GM06990 (cell line): Measurements from ENCODE around the gene CCNF.
"Not testable (repeated sequence)": the region's sequence is repeated elsewhere in the genome, so short reads cannot be mapped to it uniquely, and the experiment has no call there.

ENCODE experiments used
- DNase-seq: peaks from one replicate; pipeline ENCODE4 v3.0.0-alpha.2; 2011; ENCODE audit not compliant: insufficient read length; ENCODE audit errors: extremely low read depth
- H3K27me3 ChIP-seq: replicated peaks from 2 replicates; pipeline ENCODE4 v1.6.0; 2011; ENCODE audit warnings: low read length; ENCODE audit not compliant: control insufficient read depth, insufficient read depth
- H3K36me3 ChIP-seq: 2 replicates; pipeline ENCODE4 v1.5.1; 2011; ENCODE audit warnings: low read length; ENCODE audit not compliant: control insufficient read depth, insufficient read depth
- H3K4me3 ChIP-seq: replicated peaks from 2 replicates; pipeline ENCODE4 v1.5.1; 2011; ENCODE audit warnings: low read depth, mild to moderate bottlenecking, control low read depth, low read length
- TF ChIP-seq, protein P1 (sequence below): IDR thresholded peaks from 2 replicates; pipeline ENCODE4 v1.5.1; 2011; ENCODE audit warnings: low read length, control low read depth, mild to moderate bottlenecking, inconsistent platforms; ENCODE audit not compliant: insufficient read depth, poor library complexity, severe bottlenecking

Gene CCNF

DNA sequence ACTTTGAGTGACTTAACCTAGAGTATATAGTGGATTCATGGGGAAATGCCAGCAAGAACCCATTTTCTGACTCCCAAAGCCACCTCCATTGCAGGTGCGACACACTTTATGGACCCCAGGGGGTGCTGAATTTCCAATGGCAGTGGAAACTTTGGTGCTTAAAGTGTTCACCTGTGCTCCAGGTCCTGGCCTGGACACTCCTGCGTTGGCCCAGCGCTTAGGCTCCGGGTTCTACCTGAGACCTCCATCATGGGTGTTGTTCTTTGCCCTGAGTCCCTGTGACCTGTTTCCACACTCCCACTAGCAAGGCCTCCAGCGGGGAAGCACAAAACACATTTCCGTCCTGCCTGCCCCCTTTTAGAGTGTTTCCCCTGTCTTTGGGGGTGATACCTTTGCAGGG lies 3.0 kb downstream of the CCNF start:
- Histone ChIP-seq H3K4me3 (no peak overlapping the region), H3K36me3 (peaks cover 21% of the 10 kb centered on the region), H3K27me3 (no peaks in the 10 kb centered on the region)
- TF ChIP-seq, protein P1, sequence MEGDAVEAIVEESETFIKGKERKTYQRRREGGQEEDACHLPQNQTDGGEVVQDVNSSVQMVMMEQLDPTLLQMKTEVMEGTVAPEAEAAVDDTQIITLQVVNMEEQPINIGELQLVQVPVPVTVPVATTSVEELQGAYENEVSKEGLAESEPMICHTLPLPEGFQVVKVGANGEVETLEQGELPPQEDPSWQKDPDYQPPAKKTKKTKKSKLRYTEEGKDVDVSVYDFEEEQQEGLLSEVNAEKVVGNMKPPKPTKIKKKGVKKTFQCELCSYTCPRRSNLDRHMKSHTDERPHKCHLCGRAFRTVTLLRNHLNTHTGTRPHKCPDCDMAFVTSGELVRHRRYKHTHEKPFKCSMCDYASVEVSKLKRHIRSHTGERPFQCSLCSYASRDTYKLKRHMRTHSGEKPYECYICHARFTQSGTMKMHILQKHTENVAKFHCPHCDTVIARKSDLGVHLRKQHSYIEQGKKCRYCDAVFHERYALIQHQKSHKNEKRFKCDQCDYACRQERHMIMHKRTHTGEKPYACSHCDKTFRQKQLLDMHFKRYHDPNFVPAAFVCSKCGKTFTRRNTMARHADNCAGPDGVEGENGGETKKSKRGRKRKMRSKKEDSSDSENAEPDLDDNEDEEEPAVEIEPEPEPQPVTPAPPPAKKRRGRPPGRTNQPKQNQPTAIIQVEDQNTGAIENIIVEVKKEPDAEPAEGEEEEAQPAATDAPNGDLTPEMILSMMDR = peak; percentile 3
- DNase-seq = no peak

DNA sequence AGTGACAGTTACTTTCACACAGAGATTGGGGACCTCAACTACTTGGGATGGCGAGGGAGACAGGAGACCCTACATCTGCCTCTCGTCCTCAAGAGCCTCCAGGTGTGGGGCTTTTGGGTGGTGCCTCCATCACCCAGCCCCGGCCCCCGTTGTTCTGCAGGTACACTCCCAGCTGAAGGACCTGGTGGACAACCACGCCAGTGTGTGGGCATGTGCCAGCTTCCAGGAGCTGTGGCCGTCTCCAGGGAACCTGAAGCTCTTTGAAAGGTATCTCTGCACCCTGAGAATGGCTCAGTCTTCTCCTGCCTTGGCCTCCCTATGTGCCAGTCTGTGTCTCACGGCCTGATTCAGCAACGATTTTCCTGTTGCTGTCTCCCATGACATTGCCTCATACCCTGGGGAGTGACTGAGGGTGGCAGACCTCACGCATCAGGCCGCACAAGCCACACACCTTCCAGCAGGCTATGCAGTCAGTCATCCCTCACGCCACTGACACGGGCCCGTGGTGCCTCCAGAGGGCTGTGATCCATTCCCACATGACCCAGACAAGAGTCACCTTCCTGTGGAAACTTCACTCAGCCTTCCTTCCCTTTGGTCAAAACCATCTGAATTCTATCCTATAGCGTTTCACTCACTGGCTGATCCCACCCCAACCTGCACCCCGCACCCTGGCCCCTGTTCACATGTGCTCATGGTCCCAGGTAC lies 3.7 kb downstream of the CCNF start:
- DNase-seq = no peak
- TF ChIP-seq, protein P1 = no peak
- H3K4me3 ChIP-seq = no peak overlapping the region
- no peaks in the 10 kb centered on the region for H3K27me3 ChIP-seq
- peaks cover 25% of the 10 kb centered on the region for H3K36me3 ChIP-seq

DNA sequence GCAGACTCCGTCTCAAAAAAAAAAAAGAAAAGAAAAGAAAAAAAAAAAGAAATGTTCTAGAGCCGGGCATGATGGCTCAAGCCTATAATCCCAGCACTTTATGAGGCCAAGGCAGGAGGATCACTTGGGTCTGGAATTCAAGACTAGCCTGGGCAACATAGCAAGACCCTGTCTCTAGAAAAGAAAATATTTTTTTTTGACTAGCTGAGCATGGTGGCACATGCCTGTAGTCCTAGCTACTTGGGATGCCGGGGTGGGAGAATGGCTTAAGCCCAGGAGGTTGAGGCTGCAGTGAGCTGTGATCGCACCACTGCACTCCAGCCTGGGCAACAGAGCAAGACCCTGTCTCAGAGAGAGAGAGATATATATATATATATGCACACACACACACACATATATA lies 6.0 kb downstream of the CCNF start:
- H3K36me3 ChIP-seq = peaks cover 34% of the 10 kb centered on the region
- H3K4me3 ChIP-seq, H3K27me3 ChIP-seq, DNase-seq: not testable (repeated sequence)

DNA sequence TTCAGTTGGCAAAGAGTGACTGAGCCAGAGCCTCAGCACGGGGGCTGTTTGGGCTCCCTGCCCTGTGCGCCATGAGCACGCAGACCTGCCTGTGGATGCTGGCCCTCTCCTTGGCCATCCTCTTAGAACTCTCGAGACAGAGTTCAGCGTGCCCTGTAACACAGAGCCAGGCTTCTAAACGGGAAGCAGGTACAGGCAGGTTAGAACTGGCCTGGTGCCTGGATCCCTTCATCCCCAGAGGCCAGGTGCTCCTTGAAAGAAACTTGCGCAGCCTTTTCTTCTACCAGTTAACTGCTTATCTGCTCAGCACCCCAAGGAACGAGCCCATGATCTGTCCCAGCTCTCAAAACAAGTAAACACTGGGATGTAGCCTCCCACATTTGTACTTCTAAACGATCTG lies 6.9 kb downstream of the CCNF start:
- H3K27me3 ChIP-seq = no peaks in the 10 kb centered on the region
- TF ChIP-seq, protein P1 = no peak
- H3K4me3 ChIP-seq = no peak overlapping the region
- H3K36me3 ChIP-seq = peaks cover 34% of the 10 kb centered on the region
- no peak for DNase-seq

DNA sequence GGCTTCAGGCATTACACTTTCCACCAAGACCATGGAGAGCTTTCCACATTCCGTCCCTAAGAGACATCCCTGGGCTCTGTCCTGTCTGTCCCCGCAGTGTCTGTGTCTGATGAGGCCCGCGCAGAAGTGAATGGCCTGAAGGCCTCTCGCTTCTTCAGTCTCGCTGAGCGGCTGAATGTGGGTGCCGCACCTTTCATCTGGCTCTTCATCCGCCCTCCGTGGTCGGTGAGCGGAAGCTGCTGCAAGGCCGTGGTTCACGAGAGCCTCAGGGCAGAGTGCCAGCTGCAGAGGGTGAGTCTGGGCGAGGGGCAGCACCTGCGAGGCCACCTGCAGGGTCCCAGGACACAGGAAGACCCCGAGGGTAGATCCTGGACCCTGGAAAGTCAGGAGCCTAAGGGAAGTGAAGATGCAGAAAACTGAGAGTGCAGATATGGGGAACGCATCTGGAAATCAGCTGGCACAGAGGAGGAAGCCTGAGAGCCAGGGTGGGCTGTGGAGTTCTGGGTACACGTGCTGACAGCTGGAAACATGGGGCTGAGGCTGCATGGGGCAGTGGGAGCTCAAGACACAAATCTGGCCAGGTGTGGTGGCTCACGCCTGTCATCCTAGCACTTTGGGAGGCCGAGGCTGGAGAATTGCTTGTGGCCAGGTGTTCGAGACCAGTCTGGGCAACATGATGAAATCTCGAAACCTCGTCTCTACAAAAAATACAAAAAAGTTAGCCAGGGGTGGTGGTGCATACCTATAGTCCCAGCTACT lies 8.0 kb downstream of the CCNF start:
- no peak for DNase-seq
- H3K36me3 ChIP-seq = peaks cover 36% of the 10 kb centered on the region
- no peak overlapping the region for H3K4me3 ChIP-seq
- no peaks in the 10 kb centered on the region for H3K27me3 ChIP-seq
- TF ChIP-seq, protein P1 = no peak

DNA sequence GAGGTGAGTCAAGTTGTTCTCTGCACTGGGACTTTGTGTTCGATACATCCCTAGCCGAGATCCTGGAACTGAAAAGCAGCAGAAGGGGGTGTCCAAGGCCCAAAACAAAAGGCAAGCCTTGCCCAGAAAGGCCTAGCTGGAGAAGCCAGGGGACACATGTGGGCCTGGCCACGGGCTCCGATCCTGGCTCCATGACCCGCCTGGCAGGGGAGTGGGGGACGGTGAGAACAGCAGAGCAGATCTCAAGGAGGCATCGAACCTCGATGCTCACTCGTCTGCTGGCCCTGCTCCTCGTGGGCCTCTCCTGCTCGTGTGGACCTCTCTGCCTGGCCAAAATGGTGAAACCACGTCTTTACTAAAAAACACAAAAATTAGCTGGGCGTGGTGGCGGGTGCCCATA lies 8.9 kb downstream of the CCNF start:
- TF ChIP-seq, protein P1 = no peak
- Histone ChIP-seq H3K36me3 (peaks cover 30% of the 10 kb centered on the region), H3K27me3 (no peaks in the 10 kb centered on the region), H3K4me3 (no peak overlapping the region)
- no peak for DNase-seq
